ENCODE results near the gene RSPRY1.

GRCh38 chr16:57165938-57166337 is 20.2 kb upstream of the RSPRY1 start:
- no peak for TF ChIP-seq CTCF (IDR thresholded peaks at IDR 0.05)
- TF ChIP-seq POLR2A (IDR thresholded peaks at IDR 0.05; ENCODE audit: low read length), result no peak
- TF ChIP-seq CHD2 (IDR thresholded peaks at IDR 0.05; ENCODE audit: low read length, partially characterized antibody), result no peak
- TF ChIP-seq TP53 (CRISPR knock-in tag; IDR thresholded peaks at IDR 0.05), result no peak
- no peak for TF ChIP-seq NR3C1 (IDR thresholded peaks at IDR 0.05)
- TF ChIP-seq EP300 (IDR thresholded peaks at IDR 0.05), result no peak
- no peak for TF ChIP-seq HDAC2 (IDR thresholded peaks at IDR 0.05)
- TF ChIP-seq MAX (IDR thresholded peaks at IDR 0.05), result no peak
